Esophagus muscularis mucosa (tissue), 4 donors: ENCODE measurements around the gene GATA6. TPM values are rescaled to one million over a fixed set of nuclear protein-coding genes. Genes with fewer than 3 reads are reported as not detected.

Experiments
- DNase-seq: peaks from one replicate; pipeline ENCODE4 v3.0.0-alpha.2; 2017; ENCODE audit errors: extremely low spot score
- H3K27ac ChIP-seq, 4 donors: fragments of 200-600 bp; sonication (generic); replicated peaks in 1 of 4; 1 replicate in 3 of 4; 2 replicates in 1 of 4; pipeline ENCODE4 v1.5.1; 2016 to 2019; ENCODE audit warnings: mild to moderate bottlenecking in 1 of 4
- H3K27me3 ChIP-seq, 4 donors: fragments of 200-600 bp; sonication (generic); one replicate each; pipeline versions ENCODE4 v1.5.1 to v1.6.0; 2016 to 2019
- H3K36me3 ChIP-seq, 4 donors: fragments of 200-600 bp; sonication (generic); one replicate each; pipeline ENCODE4 v1.5.1; 2016 to 2019
- H3K4me1 ChIP-seq, 4 donors: fragments of 200-600 bp; sonication (generic); one replicate each; pipeline ENCODE4 v1.5.1; 2016 to 2019
- H3K4me3 ChIP-seq, 4 donors: fragments of 200-600 bp; sonication (generic); 1 replicate in 2 of 4; 2 replicates in 2 of 4; pipeline ENCODE4 v1.5.1; 2016 to 2019; ENCODE audit warnings: mild to moderate bottlenecking in 4 of 4, moderate library complexity in 1 of 4
- H3K9me3 ChIP-seq, 4 donors: fragments of 200-600 bp; sonication (generic); 1 replicate in 3 of 4; 2 replicates in 1 of 4; pipeline ENCODE4 v1.5.1; 2016 to 2019
- CTCF ChIP-seq, 3 experiments: fragments of 200-600 bp in 2 of 3; fragments of 450-650 bp in 1 of 3; sonication (generic) in 2 of 3; IDR thresholded peaks; one replicate each; pipeline ENCODE4 v1.5.1; 2017 to 2019; ENCODE audit warnings: antibody characterized with exemption in 3 of 3, mild to moderate bottlenecking in 2 of 3, moderate library complexity in 1 of 3
- EP300 ChIP-seq: sonication (generic); formaldehyde crosslinking; IDR thresholded peaks from one replicate; pipeline ENCODE4 v1.6.1; 2017; ENCODE audit warnings: antibody characterized with exemption
- POLR2A ChIP-seq: fragments of 450-650 bp; IDR thresholded peaks from one replicate; pipeline ENCODE4 v1.6.1; 2017; ENCODE audit warnings: antibody characterized with exemption, moderate library complexity, mild to moderate bottlenecking, low read depth
- POLR2AphosphoS5 ChIP-seq, 2 donors: sonication (generic); formaldehyde crosslinking; IDR thresholded peaks; one replicate each; pipeline ENCODE4 v1.6.1; 2017; ENCODE audit warnings: antibody characterized with exemption in 2 of 2
- WGBS: methylation state at CpG from one replicate; pipeline ENCODE4 v1.1.5; 2018; 5-methylcytosine and 5-hydroxymethylcytosine counted together
- intact Hi-C: fragments of 100-400 bp; cut with DNase I; formaldehyde crosslinking; loops from one replicate; pipeline ENCODE4 v1.15.1; 2023
- total RNA-seq, 4 donors: library from RNA; depleted of rRNA; stranded (reverse); fragments of >200 nt; gene quantifications; one replicate each; pipeline versions ENCODE4 v1.1.0 to v1.2.1, GENCODE V29; 2016

The GATA6 gene
- total RNA-seq, 4 donors from 2014 or later = 6.6 to 35.5 (median 12.5) TPM

GRCh38 chr18:22197668-22198067 is 28.3 kb downstream of the GATA6 start:
- no peaks in the 10 kb centered on the region for H3K9me3 ChIP-seq
- no peaks in the 10 kb centered on the region for H3K27me3 ChIP-seq
- DNase-seq = no peak
- H3K4me1 ChIP-seq = peaks cover 11 to 31% (median 17%) of the 10 kb centered on the region in 4 donors
- intact Hi-C loops = no loop called here
- no peak overlapping the region for H3K4me3 ChIP-seq
- 80% methylated on average over 2 of the region's 2 CpGs for WGBS
- H3K36me3 ChIP-seq = peaks cover 0 to 35% (median 10%) of the 10 kb centered on the region in 4 donors
- no peak for TF ChIP-seq POLR2A
- TF ChIP-seq CTCF (IDR thresholded peaks at IDR 0.05) = no peak
- TF ChIP-seq EP300 = no peak
- no peak for TF ChIP-seq POLR2AphosphoS5 (IDR thresholded peaks at IDR 0.05)
- H3K27ac ChIP-seq = no peak overlapping the region

GRCh38 chr18:22198163-22198562 is 28.8 kb downstream of the GATA6 start:
- no peak for DNase-seq
- Histone ChIP-seq H3K36me3 (peaks cover 0 to 37% (median 10%) of the 10 kb centered on the region in 4 donors), H3K4me1 (peaks cover 7 to 32% (median 13%) of the 10 kb centered on the region in 4 donors), H3K27me3 (no peaks in the 10 kb centered on the region), H3K27ac (no peak overlapping the region), H3K9me3 (no peaks in the 10 kb centered on the region), H3K4me3 (no peak overlapping the region)
- TF ChIP-seq POLR2AphosphoS5 (IDR thresholded peaks at IDR 0.05) = no peak
- no peak for TF ChIP-seq CTCF (IDR thresholded peaks at IDR 0.05)
- TF ChIP-seq EP300 = no peak
- no peak for TF ChIP-seq POLR2A
- intact Hi-C loops = no loop called here
- WGBS = 93% methylated on average over 6 of the region's 7 CpGs

- WGBS = 74% methylated on average over 6 of the region's 6 CpGs
- peaks cover 0 to 37% (median 10%) of the 10 kb centered on the region in 4 donors for H3K36me3 ChIP-seq
- intact Hi-C loops = no loop called here
- H3K4me3 ChIP-seq = no peak overlapping the region
- no peaks in the 10 kb centered on the region for H3K27me3 ChIP-seq
- no peak for DNase-seq
- H3K9me3 ChIP-seq = no peaks in the 10 kb centered on the region
- H3K4me1 ChIP-seq = peaks cover 2 to 39% (median 6%) of the 10 kb centered on the region in 4 donors
- H3K27ac ChIP-seq = no peak overlapping the region
- TF ChIP-seq CTCF (IDR thresholded peaks at IDR 0.05) (no peak), POLR2A (no peak), EP300 (no peak), POLR2AphosphoS5 (IDR thresholded peaks at IDR 0.05) (no peak)
Measured at GRCh38 chr18:22199005-22199404, 29.6 kb downstream of the GATA6 start.

DNA sequence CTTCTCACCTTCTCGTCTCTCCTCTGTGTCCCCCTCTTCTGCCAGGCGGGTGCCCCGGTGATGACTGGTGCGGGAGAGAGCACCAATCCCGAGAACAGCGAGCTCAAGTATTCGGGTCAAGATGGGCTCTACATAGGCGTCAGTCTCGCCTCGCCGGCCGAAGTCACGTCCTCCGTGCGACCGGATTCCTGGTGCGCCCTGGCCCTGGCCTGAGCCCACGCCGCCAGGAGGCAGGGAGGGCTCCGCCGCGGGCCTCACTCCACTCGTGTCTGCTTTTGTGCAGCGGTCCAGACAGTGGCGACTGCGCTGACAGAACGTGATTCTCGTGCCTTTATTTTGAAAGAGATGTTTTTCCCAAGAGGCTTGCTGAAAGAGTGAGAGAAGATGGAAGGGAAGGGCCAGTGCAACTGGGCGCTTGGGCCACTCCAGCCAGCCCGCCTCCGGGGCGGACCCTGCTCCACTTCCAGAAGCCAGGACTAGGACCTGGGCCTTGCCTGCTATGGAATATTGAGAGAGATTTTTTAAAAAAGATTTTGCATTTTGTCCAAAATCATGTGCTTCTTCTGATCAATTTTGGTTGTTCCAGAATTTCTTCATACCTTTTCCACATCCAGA is 31.3 kb downstream of the GATA6 start:
- Histone ChIP-seq H3K4me3 (no peak overlapping the region), H3K27me3 (no peaks in the 10 kb centered on the region), H3K36me3 (peaks cover 0 to 37% (median 10%) of the 10 kb centered on the region in 4 donors), H3K9me3 (no peaks in the 10 kb centered on the region), H3K27ac (no peak overlapping the region), H3K4me1 (peaks cover 0 to 39% (median 2%) of the 10 kb centered on the region in 4 donors)
- TF ChIP-seq CTCF (IDR thresholded peaks at IDR 0.05) (no peak), POLR2AphosphoS5 (IDR thresholded peaks at IDR 0.05) (no peak), EP300 (no peak), POLR2A (no peak)
- WGBS = 89% methylated on average over 32 of the region's 32 CpGs
- no peak for DNase-seq
- intact Hi-C loops = no loop called here

DNA sequence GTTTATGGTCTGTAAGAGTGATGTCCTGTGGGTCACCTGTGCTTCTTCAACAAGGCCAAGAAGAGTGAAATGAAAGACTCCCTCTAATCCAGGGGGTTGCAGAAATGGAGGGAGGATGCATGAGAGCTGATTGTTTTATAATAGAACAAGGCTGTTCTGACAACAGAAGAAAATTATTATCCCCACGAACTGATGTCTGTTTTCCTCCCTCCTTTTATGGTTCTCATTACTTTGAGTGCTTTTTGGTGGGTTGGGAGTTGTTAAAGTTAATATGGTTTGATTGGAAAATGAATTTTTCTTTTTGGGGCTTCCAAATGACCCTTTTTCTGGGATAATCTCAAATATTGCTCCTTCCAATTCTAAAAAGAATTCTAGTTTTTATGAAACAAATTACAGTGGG is 33.6 kb downstream of the GATA6 start:
- no peak for DNase-seq
- H3K27ac ChIP-seq = no peak overlapping the region
- peaks cover 0 to 26% (median 10%) of the 10 kb centered on the region in 4 donors for H3K36me3 ChIP-seq
- no peaks in the 10 kb centered on the region for H3K9me3 ChIP-seq
- H3K4me3 ChIP-seq = no peak overlapping the region
- intact Hi-C loops = no loop called here
- TF ChIP-seq POLR2A (no peak), POLR2AphosphoS5 (IDR thresholded peaks at IDR 0.05) (no peak), EP300 (no peak), CTCF (IDR thresholded peaks at IDR 0.05) (no peak)
- 69% methylated on average over 1 of the region's 1 CpG for WGBS
- peaks cover 0 to 27% (median 7%) of the 10 kb centered on the region in 4 donors for H3K4me1 ChIP-seq
- no peaks in the 10 kb centered on the region for H3K27me3 ChIP-seq
